LNCaP clone FGC (cell line): ENCODE measurements around the gene FKRP.
A peak's percentile ranks its signal among the peaks of the same experiment; 100 is the strongest.

Experiments used
- DNase-seq: peaks from one replicate; pipeline ENCODE4 v3.0.0-alpha.2; 2011; ENCODE audit warnings: low read depth
- H3K4me3 ChIP-seq: 2 replicates; pipeline ENCODE4 v1.5.1; 2011; ENCODE audit warnings: mild to moderate bottlenecking, low read depth, low read length, control low read depth
- CTCF ChIP-seq: IDR thresholded peaks from 2 replicates; pipeline ENCODE4 v1.5.1; 2012; ENCODE audit warnings: mild to moderate bottlenecking; ENCODE audit not compliant: control insufficient read depth, insufficient read depth; ENCODE audit errors: extremely low read depth

Gene FKRP

GRCh38 chr19:46783670-46784069, 37.8 kb downstream of the FKRP start:
- no peak for TF ChIP-seq CTCF
- peak overlapping the region; percentile 28; the same call in 1 of the 2 replicates for H3K4me3 ChIP-seq
- no peak for DNase-seq

- TF ChIP-seq CTCF, result no peak
- peak; percentile 81 for DNase-seq
- H3K4me3 ChIP-seq, result peak overlapping the region; percentile 28
Measured at GRCh38 chr19:46784262-46785053, 38.6 kb downstream of the FKRP start.

- no peak for DNase-seq
Measured at GRCh38 chr19:46785054-46785979, 39.5 kb downstream of the FKRP start.

GRCh38 chr19:46785980-46786235, 40.1 kb downstream of the FKRP start:
- peak overlapping the region; percentile 73 for H3K4me3 ChIP-seq
- DNase-seq, result no peak
- no peak for TF ChIP-seq CTCF

More at GRCh38 chr19:46785054-46785979, 39.5 kb downstream of the FKRP start:
- peak overlapping the region; percentile 73; the same call in 1 of the 2 replicates for H3K4me3 ChIP-seq
- no peak for TF ChIP-seq CTCF

- H3K4me3 ChIP-seq, result peak overlapping the region; percentile 73
- DNase-seq, result peak; percentile 38
- no peak for TF ChIP-seq CTCF
Measured at GRCh38 chr19:46786236-46787039, 40.6 kb downstream of the FKRP start.

GRCh38 chr19:46787040-46787330, 41.1 kb downstream of the FKRP start:
- peak overlapping the region; percentile 73 for H3K4me3 ChIP-seq
- no peak for TF ChIP-seq CTCF

More at GRCh38 chr19:46787040-46787330, 41.1 kb downstream of the FKRP start:
- no peak for DNase-seq
